ENCODE results near the gene NRCAM.

DNA sequence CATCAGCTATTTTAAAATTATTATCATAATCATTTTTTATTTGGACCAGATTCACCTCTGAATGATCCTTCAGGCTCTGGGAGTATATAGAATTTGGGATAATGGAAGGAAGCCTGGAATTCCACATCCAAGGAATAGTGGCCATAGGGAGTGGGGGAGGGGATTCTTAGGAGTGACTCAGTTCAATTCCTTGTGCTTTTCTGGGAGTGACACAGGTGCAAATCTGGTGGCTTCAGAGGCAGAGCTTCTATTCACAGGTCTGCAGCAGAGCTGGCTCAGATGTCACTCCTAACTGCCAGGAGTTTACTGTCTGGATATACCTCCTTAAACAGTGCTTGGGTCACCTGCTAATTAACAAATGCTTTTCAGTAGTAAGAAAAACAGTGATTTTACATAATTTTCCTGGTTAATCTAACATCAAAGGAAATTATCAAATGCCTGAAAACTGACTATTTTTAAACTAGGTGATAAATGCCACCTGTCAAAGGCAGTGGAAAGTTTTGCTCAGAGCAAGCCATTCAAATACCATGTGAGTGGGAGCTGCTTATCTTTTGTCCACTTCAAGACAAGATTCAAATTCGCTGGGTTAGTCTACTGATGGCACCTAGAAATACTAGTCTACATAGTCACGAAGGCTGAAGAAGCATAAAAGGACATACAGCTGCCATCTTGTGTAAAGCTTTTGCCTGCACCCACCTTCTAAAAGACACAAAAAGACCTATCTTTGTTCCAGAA lies 219.4 kb downstream of the NRCAM start:
- TF ChIP-seq, protein P1, sequence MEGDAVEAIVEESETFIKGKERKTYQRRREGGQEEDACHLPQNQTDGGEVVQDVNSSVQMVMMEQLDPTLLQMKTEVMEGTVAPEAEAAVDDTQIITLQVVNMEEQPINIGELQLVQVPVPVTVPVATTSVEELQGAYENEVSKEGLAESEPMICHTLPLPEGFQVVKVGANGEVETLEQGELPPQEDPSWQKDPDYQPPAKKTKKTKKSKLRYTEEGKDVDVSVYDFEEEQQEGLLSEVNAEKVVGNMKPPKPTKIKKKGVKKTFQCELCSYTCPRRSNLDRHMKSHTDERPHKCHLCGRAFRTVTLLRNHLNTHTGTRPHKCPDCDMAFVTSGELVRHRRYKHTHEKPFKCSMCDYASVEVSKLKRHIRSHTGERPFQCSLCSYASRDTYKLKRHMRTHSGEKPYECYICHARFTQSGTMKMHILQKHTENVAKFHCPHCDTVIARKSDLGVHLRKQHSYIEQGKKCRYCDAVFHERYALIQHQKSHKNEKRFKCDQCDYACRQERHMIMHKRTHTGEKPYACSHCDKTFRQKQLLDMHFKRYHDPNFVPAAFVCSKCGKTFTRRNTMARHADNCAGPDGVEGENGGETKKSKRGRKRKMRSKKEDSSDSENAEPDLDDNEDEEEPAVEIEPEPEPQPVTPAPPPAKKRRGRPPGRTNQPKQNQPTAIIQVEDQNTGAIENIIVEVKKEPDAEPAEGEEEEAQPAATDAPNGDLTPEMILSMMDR (tag by site-specific recombination; IDR thresholded peaks at IDR 0.05), result no peak
- TF ChIP-seq, protein P2, sequence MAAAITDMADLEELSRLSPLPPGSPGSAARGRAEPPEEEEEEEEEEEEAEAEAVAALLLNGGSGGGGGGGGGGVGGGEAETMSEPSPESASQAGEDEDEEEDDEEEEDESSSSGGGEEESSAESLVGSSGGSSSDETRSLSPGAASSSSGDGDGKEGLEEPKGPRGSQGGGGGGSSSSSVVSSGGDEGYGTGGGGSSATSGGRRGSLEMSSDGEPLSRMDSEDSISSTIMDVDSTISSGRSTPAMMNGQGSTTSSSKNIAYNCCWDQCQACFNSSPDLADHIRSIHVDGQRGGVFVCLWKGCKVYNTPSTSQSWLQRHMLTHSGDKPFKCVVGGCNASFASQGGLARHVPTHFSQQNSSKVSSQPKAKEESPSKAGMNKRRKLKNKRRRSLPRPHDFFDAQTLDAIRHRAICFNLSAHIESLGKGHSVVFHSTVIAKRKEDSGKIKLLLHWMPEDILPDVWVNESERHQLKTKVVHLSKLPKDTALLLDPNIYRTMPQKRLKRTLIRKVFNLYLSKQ (tag by site-specific recombination; IDR thresholded peaks at IDR 0.05; ENCODE audit: borderline replicate concordance), result no peak
- TF ChIP-seq ZNF530 (tag by site-specific recombination; IDR thresholded peaks at IDR 0.05; ENCODE audit: low read depth) (no peak), ZEB2 (tag by site-specific recombination; IDR thresholded peaks at IDR 0.05) (no peak), ZNF175 (tag by site-specific recombination; IDR thresholded peaks at IDR 0.05) (no peak), TRIM28 (IDR thresholded peaks at IDR 0.05; ENCODE audit: borderline replicate concordance, low read length) (no peak), YY1 (tag by site-specific recombination; IDR thresholded peaks at IDR 0.05) (no peak)
